Neural progenitor cell (in vitro differentiated cells): ENCODE results near the gene LGALS14.

Experiments
- EZH2 ChIP-seq: fragments of 200-600 bp; sonication (generic); IDR thresholded peaks from 2 replicates; pipeline ENCODE4 v1.6.1; 2017; ENCODE audit warnings: antibody characterized with exemption, mild to moderate bottlenecking, moderate library complexity
- TF ChIP-seq, protein P1 (sequence below): fragments of 200-600 bp; sonication (generic); IDR thresholded peaks from 2 replicates; pipeline ENCODE4 v1.5.1; 2017; ENCODE audit warnings: antibody characterized with exemption, mild to moderate bottlenecking

DNA sequence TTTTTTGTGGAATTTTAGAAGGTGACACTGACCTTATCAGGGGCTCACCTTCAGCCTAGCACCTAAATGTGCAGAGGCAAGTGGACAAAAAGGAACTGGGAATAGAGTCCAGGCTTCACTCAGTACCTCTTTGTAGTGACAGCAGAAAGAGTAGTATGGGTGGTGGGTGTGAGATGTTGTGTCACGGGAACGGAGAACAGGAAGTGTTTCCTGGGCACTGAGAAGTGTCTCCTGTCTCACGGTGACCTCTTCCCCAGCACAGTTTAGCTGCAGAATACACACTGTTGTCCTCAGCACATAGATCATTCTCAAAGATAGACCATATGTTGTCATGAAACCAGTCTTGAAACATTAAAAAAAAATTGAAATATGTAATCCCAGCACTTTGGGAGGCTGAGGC is 17.5 kb upstream of the LGALS14 start:
- TF ChIP-seq, protein P1, sequence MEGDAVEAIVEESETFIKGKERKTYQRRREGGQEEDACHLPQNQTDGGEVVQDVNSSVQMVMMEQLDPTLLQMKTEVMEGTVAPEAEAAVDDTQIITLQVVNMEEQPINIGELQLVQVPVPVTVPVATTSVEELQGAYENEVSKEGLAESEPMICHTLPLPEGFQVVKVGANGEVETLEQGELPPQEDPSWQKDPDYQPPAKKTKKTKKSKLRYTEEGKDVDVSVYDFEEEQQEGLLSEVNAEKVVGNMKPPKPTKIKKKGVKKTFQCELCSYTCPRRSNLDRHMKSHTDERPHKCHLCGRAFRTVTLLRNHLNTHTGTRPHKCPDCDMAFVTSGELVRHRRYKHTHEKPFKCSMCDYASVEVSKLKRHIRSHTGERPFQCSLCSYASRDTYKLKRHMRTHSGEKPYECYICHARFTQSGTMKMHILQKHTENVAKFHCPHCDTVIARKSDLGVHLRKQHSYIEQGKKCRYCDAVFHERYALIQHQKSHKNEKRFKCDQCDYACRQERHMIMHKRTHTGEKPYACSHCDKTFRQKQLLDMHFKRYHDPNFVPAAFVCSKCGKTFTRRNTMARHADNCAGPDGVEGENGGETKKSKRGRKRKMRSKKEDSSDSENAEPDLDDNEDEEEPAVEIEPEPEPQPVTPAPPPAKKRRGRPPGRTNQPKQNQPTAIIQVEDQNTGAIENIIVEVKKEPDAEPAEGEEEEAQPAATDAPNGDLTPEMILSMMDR = no peak
- no peak for TF ChIP-seq EZH2
